HEK293 (cell line): ENCODE results near the gene PIGL.

Experiments used
- EGR2 ChIP-seq: fragments of 450-650 bp; formaldehyde crosslinking; IDR thresholded peaks from 2 replicates; pipeline ENCODE4 v1.5.1; 2016; ENCODE audit warnings: low read depth, missing biosample characterization, missing genetic modification characterization
- HOXC10 ChIP-seq: sonication (generic); formaldehyde crosslinking; IDR thresholded peaks from 2 replicates; pipeline ENCODE4 v1.8.1; 2023; ENCODE audit warnings: mild to moderate bottlenecking, missing genetic modification reagents
- KLF1 ChIP-seq: fragments of 450-650 bp; formaldehyde crosslinking; IDR thresholded peaks from 2 replicates; pipeline ENCODE4 v1.5.1; 2016; ENCODE audit warnings: missing biosample characterization, missing genetic modification characterization
- KLF10 ChIP-seq: fragments of 450-650 bp; IDR thresholded peaks from 2 replicates; pipeline ENCODE4 v1.5.1; 2018; ENCODE audit warnings: missing biosample characterization, mild to moderate bottlenecking, missing genetic modification characterization
- KLF9 ChIP-seq: fragments of 450-650 bp; formaldehyde crosslinking; IDR thresholded peaks from 2 replicates; pipeline ENCODE4 v1.5.1; 2016; ENCODE audit warnings: missing biosample characterization, missing genetic modification characterization, low read depth
- PRDM4 ChIP-seq: fragments of 450-650 bp; formaldehyde crosslinking; IDR thresholded peaks from 2 replicates; pipeline ENCODE4 v1.5.1; 2017; ENCODE audit warnings: missing biosample characterization, missing genetic modification characterization
- SP2 ChIP-seq: fragments of 450-650 bp; formaldehyde crosslinking; IDR thresholded peaks from 2 replicates; pipeline ENCODE4 v1.5.1; 2016; ENCODE audit warnings: missing biosample characterization, missing genetic modification characterization
- ZBTB10 ChIP-seq: fragments of 450-650 bp; formaldehyde crosslinking; IDR thresholded peaks from 2 replicates; pipeline ENCODE4 v1.5.1; 2016; ENCODE audit warnings: missing biosample characterization, missing genetic modification characterization
- ZBTB44 ChIP-seq: fragments of 450-650 bp; IDR thresholded peaks from 2 replicates; pipeline ENCODE4 v1.5.1; 2018; ENCODE audit warnings: missing biosample characterization, mild to moderate bottlenecking, missing genetic modification characterization
- ZBTB6 ChIP-seq: fragments of 450-650 bp; formaldehyde crosslinking; IDR thresholded peaks from 2 replicates; pipeline ENCODE4 v1.5.1; 2017; ENCODE audit warnings: missing biosample characterization, missing genetic modification characterization
- ZNF148 ChIP-seq: fragments of 450-650 bp; formaldehyde crosslinking; IDR thresholded peaks from 2 replicates; pipeline ENCODE4 v1.5.0; 2017; ENCODE audit warnings: missing biosample characterization, missing genetic modification characterization, borderline replicate concordance
- ZNF155 ChIP-seq: fragments of 450-650 bp; formaldehyde crosslinking; IDR thresholded peaks from 2 replicates; pipeline ENCODE4 v1.5.1; 2016; ENCODE audit warnings: missing biosample characterization, missing genetic modification characterization
- ZNF16 ChIP-seq: fragments of 450-650 bp; formaldehyde crosslinking; IDR thresholded peaks from 2 replicates; pipeline ENCODE4 v1.5.1; 2016; ENCODE audit warnings: low read depth, missing biosample characterization, missing genetic modification characterization
- ZNF18 ChIP-seq: fragments of 450-650 bp; formaldehyde crosslinking; IDR thresholded peaks from 2 replicates; pipeline ENCODE4 v1.5.1; 2016; ENCODE audit warnings: missing biosample characterization, missing genetic modification characterization
- ZNF341 ChIP-seq: fragments of 450-650 bp; formaldehyde crosslinking; IDR thresholded peaks from 2 replicates; pipeline ENCODE4; 2016; ENCODE audit warnings: low read depth, missing biosample characterization, missing genetic modification characterization
- ZNF560 ChIP-seq: fragments of 450-650 bp; formaldehyde crosslinking; IDR thresholded peaks from 2 replicates; pipeline ENCODE4 v1.5.1; 2017; ENCODE audit warnings: missing biosample characterization, missing genetic modification characterization, borderline replicate concordance
- ZNF623 ChIP-seq: fragments of 450-650 bp; formaldehyde crosslinking; IDR thresholded peaks from 2 replicates; pipeline ENCODE4 v1.5.1; 2016; ENCODE audit warnings: missing biosample characterization, missing genetic modification characterization
- ZNF768 ChIP-seq: fragments of 450-650 bp; formaldehyde crosslinking; IDR thresholded peaks from 2 replicates; pipeline ENCODE4 v1.5.1; 2018; ENCODE audit warnings: missing biosample characterization, mild to moderate bottlenecking, missing genetic modification characterization
- ZNF777 ChIP-seq: fragments of 450-650 bp; formaldehyde crosslinking; IDR thresholded peaks from 2 replicates; pipeline ENCODE4 v1.5.1; 2017; ENCODE audit warnings: missing biosample characterization, missing genetic modification characterization, borderline replicate concordance
- ZXDB ChIP-seq: fragments of 450-650 bp; formaldehyde crosslinking; IDR thresholded peaks from 2 replicates; pipeline ENCODE4 v1.5.1; 2016; ENCODE audit warnings: missing biosample characterization, missing genetic modification characterization

PIGL gene

GRCh38 chr17:16329519-16330271, 112.7 kb downstream of the PIGL start (continued):
- TF ChIP-seq PRDM4 (peak; percentile 72), ZNF341 (tag by site-specific recombination) (no peak), ZNF768 (tag by site-specific recombination) (no peak), SP2 (tag by site-specific recombination) (no peak), ZNF777 (tag by site-specific recombination) (no peak), ZNF623 (tag by site-specific recombination) (no peak), HOXC10 (CRISPR knock-in tag) (no peak), ZNF16 (tag by site-specific recombination) (no peak), ZBTB6 (tag by site-specific recombination) (no peak), ZBTB10 (tag by site-specific recombination) (no peak), ZNF155 (no peak), ZNF18 (tag by site-specific recombination) (peak; percentile 79), KLF9 (no peak), EGR2 (tag by site-specific recombination) (no peak), ZNF560 (tag by site-specific recombination) (no peak), KLF1 (tag by site-specific recombination) (0 out of 2 replicates have a peak, but pooled peaks have one; percentile 16), ZNF148 (tag by site-specific recombination) (no peak), KLF10 (no peak), ZXDB (tag by site-specific recombination) (no peak), ZBTB44 (no peak)
